ENCODE results near the gene MEGF11. TPM values are rescaled to one million over a fixed set of nuclear protein-coding genes. Genes with fewer than 3 reads are reported as not detected.
A peak's percentile ranks its signal among the peaks of the same experiment; 100 is the strongest.
"Not testable (repeated sequence)": the region's sequence is repeated elsewhere in the genome, so short reads cannot be mapped to it uniquely, and the experiment has no call there.

Gene MEGF11
- total RNA-seq, 3 donors from 2014 or later (not counting 1 experiment from before 2014, with no cell fraction given): not detected

DNA sequence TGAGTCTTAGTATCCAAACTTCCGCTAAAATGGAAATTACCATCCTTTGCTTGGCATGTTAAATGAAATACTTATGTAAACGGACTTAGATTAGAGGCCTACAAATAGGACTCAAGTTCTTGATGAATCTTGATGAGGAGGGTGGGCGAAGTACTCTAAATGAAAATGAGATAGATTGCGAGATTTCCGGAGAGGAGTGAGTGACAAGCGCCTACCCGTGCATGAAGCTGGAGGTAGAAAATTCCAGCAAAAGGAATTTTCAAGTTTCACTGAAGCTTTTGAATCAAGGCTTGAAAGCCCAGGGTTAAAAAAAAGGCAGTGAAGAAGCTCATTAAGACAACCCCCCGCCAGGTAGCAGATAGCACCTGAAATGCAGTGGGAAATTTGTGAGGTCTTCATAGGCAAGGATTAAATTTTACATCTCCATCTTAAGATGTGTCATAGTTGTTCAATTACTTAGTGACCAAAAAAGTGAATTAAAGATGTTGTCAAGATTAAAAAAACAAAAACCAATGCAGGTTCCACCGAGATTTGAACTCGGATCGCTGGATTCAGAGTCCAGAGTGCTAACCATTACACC, 384.9 kb downstream of the MEGF11 start:
- Mint-ChIP-seq H3K9me3 (no peaks in the 10 kb centered on the region), H3K27me3 (ENCODE audit: low read depth in 2 of 2) (no peaks in the 10 kb centered on the region), H3K4me1 (peaks cover 31 to 40% of the 10 kb centered on the region in 2 donors), H3K27ac (peak overlapping the region; percentile 98 to 100), H3K36me3 (no peaks in the 10 kb centered on the region), H3K4me3 (peak overlapping the region; percentile 99)
- Histone ChIP-seq H3K4me3 (ENCODE audit: low read length) (peak overlapping the region; percentile 85), H3K36me3 (ENCODE audit: control insufficient read depth, insufficient read depth, low read length) (no peaks in the 10 kb centered on the region), H3K9me3 (ENCODE audit: control insufficient read depth, insufficient read depth, low read length) (no peaks in the 10 kb centered on the region), H3K4me1 (ENCODE audit: control insufficient read depth, insufficient read depth, low read length) (peaks cover 11% of the 10 kb centered on the region), H3K27ac (ENCODE audit: low read length) (peak overlapping the region; percentile 82), H3K27me3 (ENCODE audit: control insufficient read depth, insufficient read depth, low read length) (no peaks in the 10 kb centered on the region)
- 68% methylated on average over 11 of the region's 11 CpGs for WGBS (ENCODE audit: insufficient coverage)
- DNase-seq (no peak), ATAC-seq (no peak)
- TF ChIP-seq, protein P1, sequence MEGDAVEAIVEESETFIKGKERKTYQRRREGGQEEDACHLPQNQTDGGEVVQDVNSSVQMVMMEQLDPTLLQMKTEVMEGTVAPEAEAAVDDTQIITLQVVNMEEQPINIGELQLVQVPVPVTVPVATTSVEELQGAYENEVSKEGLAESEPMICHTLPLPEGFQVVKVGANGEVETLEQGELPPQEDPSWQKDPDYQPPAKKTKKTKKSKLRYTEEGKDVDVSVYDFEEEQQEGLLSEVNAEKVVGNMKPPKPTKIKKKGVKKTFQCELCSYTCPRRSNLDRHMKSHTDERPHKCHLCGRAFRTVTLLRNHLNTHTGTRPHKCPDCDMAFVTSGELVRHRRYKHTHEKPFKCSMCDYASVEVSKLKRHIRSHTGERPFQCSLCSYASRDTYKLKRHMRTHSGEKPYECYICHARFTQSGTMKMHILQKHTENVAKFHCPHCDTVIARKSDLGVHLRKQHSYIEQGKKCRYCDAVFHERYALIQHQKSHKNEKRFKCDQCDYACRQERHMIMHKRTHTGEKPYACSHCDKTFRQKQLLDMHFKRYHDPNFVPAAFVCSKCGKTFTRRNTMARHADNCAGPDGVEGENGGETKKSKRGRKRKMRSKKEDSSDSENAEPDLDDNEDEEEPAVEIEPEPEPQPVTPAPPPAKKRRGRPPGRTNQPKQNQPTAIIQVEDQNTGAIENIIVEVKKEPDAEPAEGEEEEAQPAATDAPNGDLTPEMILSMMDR (IDR thresholded peaks at IDR 0.05): no peak
- intact Hi-C loops (cut with micrococcal nuclease): loop anchor here (1.0 to 2.0 kb wide), 3 partner anchors 76 to 351 kb away; partner anchors contain the start of genes DENND4A, DPP8 and INTS14

DNA sequence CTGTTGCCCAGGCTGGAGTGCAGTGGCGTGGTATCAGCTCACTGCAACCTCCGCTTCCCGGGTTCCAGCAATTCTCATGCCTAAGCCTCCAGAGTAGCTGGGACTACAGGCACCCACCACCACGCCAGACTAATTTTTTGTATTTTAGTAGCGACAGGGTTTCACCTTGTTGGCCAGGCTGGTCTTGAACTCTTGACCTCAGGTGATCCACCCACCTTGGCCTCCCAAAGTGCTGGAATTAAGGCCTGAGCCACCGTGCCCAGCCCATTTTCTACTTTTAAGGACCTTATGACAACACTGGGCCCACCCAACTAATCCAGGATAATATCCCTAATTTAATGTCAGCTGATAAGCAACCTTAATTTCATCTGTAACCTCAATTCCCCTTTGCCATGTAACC, 385.6 kb downstream of the MEGF11 start:
- H3K36me3 Mint-ChIP-seq; ATAC-seq; DNase-seq; H3K9me3 ChIP-seq (ENCODE audit: control insufficient read depth, insufficient read depth, low read length); H3K27ac ChIP-seq (ENCODE audit: low read length); H3K27me3 ChIP-seq (ENCODE audit: control insufficient read depth, insufficient read depth, low read length); H3K4me3 ChIP-seq (ENCODE audit: low read length); H3K27me3 Mint-ChIP-seq (ENCODE audit: low read depth in 2 of 2); H3K9me3 Mint-ChIP-seq; H3K36me3 ChIP-seq (ENCODE audit: control insufficient read depth, insufficient read depth, low read length): not testable (repeated sequence)
- peak overlapping the region; percentile 76 for H3K4me3 Mint-ChIP-seq
- WGBS (ENCODE audit: insufficient coverage): 97% methylated on average over 6 of the region's 6 CpGs
- H3K4me1 Mint-ChIP-seq: peaks cover 30 to 38% of the 10 kb centered on the region in 2 donors
- intact Hi-C loops (cut with micrococcal nuclease): loop anchor here (2.0 kb wide), 1 partner anchor 75 kb away; the partner anchor contains the start of gene DENND4A
- H3K4me1 ChIP-seq (ENCODE audit: control insufficient read depth, insufficient read depth, low read length): peaks cover 11% of the 10 kb centered on the region
- peak overlapping the region in 1 of 2 donors; percentile 98 for H3K27ac Mint-ChIP-seq

DNA sequence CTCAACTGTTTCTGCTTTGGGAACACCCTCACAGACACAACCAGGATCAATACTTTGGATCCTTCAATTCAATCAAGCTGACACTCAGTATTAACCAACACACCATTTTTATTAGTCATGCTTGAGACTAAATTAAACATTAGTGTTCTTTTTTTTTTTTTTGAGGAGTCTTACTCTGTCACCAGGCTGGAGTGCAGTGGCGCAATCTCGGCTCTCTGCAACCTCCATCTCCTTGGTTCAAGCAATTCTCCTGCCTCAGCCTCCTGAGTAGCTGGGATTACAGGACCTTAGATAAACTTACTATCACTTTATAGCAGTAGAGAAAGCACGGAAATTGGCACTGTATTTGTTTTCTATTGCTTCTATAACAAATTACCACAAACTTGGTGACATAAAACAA, 386.3 kb downstream of the MEGF11 start:
- Histone ChIP-seq H3K36me3 (ENCODE audit: control insufficient read depth, insufficient read depth, low read length) (no peaks in the 10 kb centered on the region), H3K27me3 (ENCODE audit: control insufficient read depth, insufficient read depth, low read length) (no peaks in the 10 kb centered on the region), H3K4me3 (ENCODE audit: low read length) (no peak overlapping the region), H3K27ac (ENCODE audit: low read length) (no peak overlapping the region), H3K4me1 (ENCODE audit: control insufficient read depth, insufficient read depth, low read length) (peaks cover 14% of the 10 kb centered on the region), H3K9me3 (ENCODE audit: control insufficient read depth, insufficient read depth, low read length) (no peaks in the 10 kb centered on the region)
- no peak for ATAC-seq
- H3K4me1 Mint-ChIP-seq: peaks cover 25 to 39% of the 10 kb centered on the region in 2 donors
- TF ChIP-seq, protein P1 (IDR thresholded peaks at IDR 0.05): no peak
- WGBS (ENCODE audit: insufficient coverage): 97% methylated on average over 3 of the region's 3 CpGs
- H3K9me3 Mint-ChIP-seq: no peaks in the 10 kb centered on the region
- H3K36me3 Mint-ChIP-seq: no peaks in the 10 kb centered on the region
- no peak overlapping the region for H3K27ac Mint-ChIP-seq
- intact Hi-C loops (cut with micrococcal nuclease): no loop called here
- H3K4me3 Mint-ChIP-seq: no peak overlapping the region
- no peak for DNase-seq
- H3K27me3 Mint-ChIP-seq (ENCODE audit: low read depth in 2 of 2): no peaks in the 10 kb centered on the region

DNA sequence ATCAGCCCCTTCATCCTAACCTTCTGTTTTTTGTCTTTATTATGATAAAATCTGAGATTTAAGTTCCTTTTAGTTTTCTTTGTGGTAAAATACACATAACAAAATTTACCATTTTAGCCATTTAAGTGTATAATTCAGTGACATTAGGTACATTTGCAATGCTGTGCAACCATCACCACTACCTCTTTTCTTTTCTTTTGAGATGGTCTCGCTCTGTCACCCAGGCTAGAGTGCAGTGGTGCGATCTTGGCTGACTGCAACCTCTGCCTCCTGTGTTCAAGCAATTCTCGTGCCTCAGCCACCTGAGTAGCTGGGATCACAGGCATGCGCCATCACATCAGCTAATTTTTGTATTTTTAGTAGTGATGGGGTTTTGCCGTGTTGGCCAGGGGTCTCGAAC, 390.4 kb downstream of the MEGF11 start:
- intact Hi-C loops (cut with micrococcal nuclease): no loop called here
- Histone ChIP-seq H3K27me3 (ENCODE audit: control insufficient read depth, insufficient read depth, low read length) (no peaks in the 10 kb centered on the region), H3K27ac (ENCODE audit: low read length) (no peak overlapping the region), H3K9me3 (ENCODE audit: control insufficient read depth, insufficient read depth, low read length) (no peaks in the 10 kb centered on the region), H3K36me3 (ENCODE audit: control insufficient read depth, insufficient read depth, low read length) (no peaks in the 10 kb centered on the region), H3K4me3 (ENCODE audit: low read length) (no peak overlapping the region), H3K4me1 (ENCODE audit: control insufficient read depth, insufficient read depth, low read length) (peaks cover 3% of the 10 kb centered on the region)
- Mint-ChIP-seq H3K36me3 (no peaks in the 10 kb centered on the region), H3K4me1 (peaks cover 9 to 15% of the 10 kb centered on the region in 2 donors), H3K27ac (no peak overlapping the region), H3K27me3 (ENCODE audit: low read depth in 2 of 2) (no peaks in the 10 kb centered on the region), H3K4me3 (no peak overlapping the region), H3K9me3 (no peaks in the 10 kb centered on the region)
- DNase-seq: no peak
- TF ChIP-seq, protein P1 (IDR thresholded peaks at IDR 0.05): no peak
- ATAC-seq: no peak
- 87% methylated on average over 6 of the region's 6 CpGs for WGBS (ENCODE audit: insufficient coverage)
